Gastrocnemius medialis (tissue), 4 donors: ENCODE data around the gene UNCX. TPM values are rescaled to one million over a fixed set of nuclear protein-coding genes. Genes with fewer than 3 reads are reported as not detected.

Experiments used
- ATAC-seq, 2 donors: fragments of 150-250 bp; one replicate each; pipeline ENCODE4 v1.9.1; 2016
- DNase-seq, 2 donors: peaks; one replicate each; pipeline ENCODE4 v3.0.0-alpha.2; 2019
- H3K27ac ChIP-seq, 4 donors: fragments of 200-600 bp; sonication (generic); 1 replicate in 1 of 4; 2 replicates in 3 of 4; pipeline ENCODE4 v1.5.1; 2016 to 2018; ENCODE audit warnings: mild to moderate bottlenecking in 2 of 4, moderate library complexity in 1 of 4
- H3K27me3 ChIP-seq, 3 donors: fragments of 200-600 bp; sonication (generic) in 2 of 3; 1 replicate in 1 of 3; 2 replicates in 2 of 3; pipeline versions ENCODE4 v1.5.1 to v1.6.0; 2016 to 2019; ENCODE audit warnings: mild to moderate bottlenecking in 1 of 3, moderate library complexity in 1 of 3
- H3K36me3 ChIP-seq, 2 donors: fragments of 200-600 bp; sonication (generic) in 1 of 2; one replicate each; pipeline ENCODE4 v1.5.1; 2017 to 2018
- H3K4me1 ChIP-seq, 2 donors: fragments of 200-600 bp; sonication (generic) in 1 of 2; one replicate each; pipeline ENCODE4 v1.5.1; 2016 to 2017; ENCODE audit warnings: mild to moderate bottlenecking in 2 of 2
- H3K4me3 ChIP-seq, 4 donors: fragments of 200-600 bp; sonication (generic) in 3 of 4; 1 replicate in 1 of 4; 2 replicates in 3 of 4; pipeline ENCODE4 v1.5.1; 2016 to 2019; ENCODE audit warnings: mild to moderate bottlenecking in 2 of 4
- H3K9me3 ChIP-seq, 3 donors: fragments of 200-600 bp; sonication (generic) in 2 of 3; 1 replicate in 1 of 3; 2 replicates in 2 of 3; pipeline ENCODE4 v1.5.1; 2016 to 2019
- POLR2A ChIP-seq, 2 donors: fragments of 450-650 bp; IDR thresholded peaks; one replicate each; pipeline ENCODE4 v1.6.1; 2017; ENCODE audit warnings: antibody characterized with exemption in 2 of 2, mild to moderate bottlenecking in 2 of 2, moderate library complexity in 2 of 2
- in situ Hi-C, 4 donors: fragments of 200-750 bp; cut with MboI; loops; one replicate each; pipeline versions ENCODE4 v1.15.0 to v1.8.0; 2017; ENCODE audit warnings: low sequenced_read_pairs in 4 of 4
- intact Hi-C: fragments of 100-400 bp; cut with DNase I; formaldehyde crosslinking; loops from one replicate; pipeline ENCODE4 v1.15.1; 2023; ENCODE audit warnings: low total_unique reads
- total RNA-seq, 4 donors: library from RNA; depleted of rRNA; stranded (reverse); fragments of >200 nt; gene quantifications; one replicate each; pipeline versions ENCODE4 v1.1.0 to v1.2.3, GENCODE V29; 2016
- TF ChIP-seq, protein P1 (sequence below), 5 experiments: fragments of 450-650 bp in 3 of 5; fragments of 200-600 bp in 2 of 5; sonication (generic) in 2 of 5; IDR thresholded peaks in 4 of 5; conservative IDR thresholded peaks in 1 of 5; 1 replicate in 4 of 5; 2 replicates in 1 of 5; pipeline ENCODE4 v1.5.1; 2016 to 2019; ENCODE audit warnings: antibody characterized with exemption in 5 of 5, mild to moderate bottlenecking in 3 of 5, moderate library complexity in 3 of 5

UNCX gene
- total RNA-seq, 4 donors from 2014 or later: not detected

DNA sequence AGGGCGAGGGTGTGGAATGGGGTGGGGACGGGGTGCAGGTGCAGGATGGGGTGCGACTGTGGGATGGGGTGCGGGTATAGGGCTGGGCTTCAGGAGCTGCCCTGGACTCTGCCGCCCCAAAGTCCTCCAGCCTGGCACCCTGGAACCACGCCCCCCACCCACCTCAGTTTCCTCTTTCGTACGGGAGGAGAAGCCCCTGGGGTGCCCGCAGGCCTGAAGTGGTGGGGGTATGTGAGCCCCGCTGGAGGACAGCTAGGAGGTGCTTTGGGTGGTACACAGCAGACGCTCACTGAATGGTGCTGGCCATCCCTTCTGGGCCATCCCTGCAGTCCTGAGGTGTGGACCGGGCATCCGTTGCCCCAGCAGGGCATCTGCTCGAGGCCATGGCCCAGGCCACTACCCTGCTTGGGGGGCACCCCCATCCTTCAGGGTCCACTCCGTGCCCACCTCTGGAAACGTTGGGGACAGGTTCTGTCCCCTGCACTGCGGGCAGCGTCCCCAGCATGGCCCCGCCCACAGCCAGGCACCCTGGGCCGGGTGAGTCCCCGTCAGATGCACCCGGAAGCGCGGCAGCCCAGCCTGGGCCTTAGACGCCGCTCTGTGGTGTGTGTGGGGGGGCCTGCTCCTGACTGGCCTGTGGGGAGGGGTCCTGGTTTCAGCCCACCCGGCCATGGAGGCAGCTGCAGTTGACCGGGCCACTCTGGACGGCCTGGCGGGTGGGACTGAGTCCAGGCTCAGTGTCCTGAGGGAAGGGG lies 41.6 kb downstream of the UNCX start:
- in situ Hi-C loops: no loop called here
- TF ChIP-seq POLR2A (IDR thresholded peaks at IDR 0.05): no peak
- TF ChIP-seq, protein P1, sequence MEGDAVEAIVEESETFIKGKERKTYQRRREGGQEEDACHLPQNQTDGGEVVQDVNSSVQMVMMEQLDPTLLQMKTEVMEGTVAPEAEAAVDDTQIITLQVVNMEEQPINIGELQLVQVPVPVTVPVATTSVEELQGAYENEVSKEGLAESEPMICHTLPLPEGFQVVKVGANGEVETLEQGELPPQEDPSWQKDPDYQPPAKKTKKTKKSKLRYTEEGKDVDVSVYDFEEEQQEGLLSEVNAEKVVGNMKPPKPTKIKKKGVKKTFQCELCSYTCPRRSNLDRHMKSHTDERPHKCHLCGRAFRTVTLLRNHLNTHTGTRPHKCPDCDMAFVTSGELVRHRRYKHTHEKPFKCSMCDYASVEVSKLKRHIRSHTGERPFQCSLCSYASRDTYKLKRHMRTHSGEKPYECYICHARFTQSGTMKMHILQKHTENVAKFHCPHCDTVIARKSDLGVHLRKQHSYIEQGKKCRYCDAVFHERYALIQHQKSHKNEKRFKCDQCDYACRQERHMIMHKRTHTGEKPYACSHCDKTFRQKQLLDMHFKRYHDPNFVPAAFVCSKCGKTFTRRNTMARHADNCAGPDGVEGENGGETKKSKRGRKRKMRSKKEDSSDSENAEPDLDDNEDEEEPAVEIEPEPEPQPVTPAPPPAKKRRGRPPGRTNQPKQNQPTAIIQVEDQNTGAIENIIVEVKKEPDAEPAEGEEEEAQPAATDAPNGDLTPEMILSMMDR (IDR thresholded peaks at IDR 0.05 in 4 of 5, conservative IDR thresholded peaks at IDR 0.05 in 1 of 5): no peak
- no peak for DNase-seq
- intact Hi-C loops: no loop called here
- H3K4me3 ChIP-seq: no peak overlapping the region
- H3K27me3 ChIP-seq: peaks cover 33 to 56% (median 38%) of the 10 kb centered on the region in 3 donors
- H3K4me1 ChIP-seq: no peaks in the 10 kb centered on the region
- no peaks in the 10 kb centered on the region for H3K9me3 ChIP-seq
- H3K27ac ChIP-seq: no peak overlapping the region
- H3K36me3 ChIP-seq: no peaks in the 10 kb centered on the region
- ATAC-seq: no peak

DNA sequence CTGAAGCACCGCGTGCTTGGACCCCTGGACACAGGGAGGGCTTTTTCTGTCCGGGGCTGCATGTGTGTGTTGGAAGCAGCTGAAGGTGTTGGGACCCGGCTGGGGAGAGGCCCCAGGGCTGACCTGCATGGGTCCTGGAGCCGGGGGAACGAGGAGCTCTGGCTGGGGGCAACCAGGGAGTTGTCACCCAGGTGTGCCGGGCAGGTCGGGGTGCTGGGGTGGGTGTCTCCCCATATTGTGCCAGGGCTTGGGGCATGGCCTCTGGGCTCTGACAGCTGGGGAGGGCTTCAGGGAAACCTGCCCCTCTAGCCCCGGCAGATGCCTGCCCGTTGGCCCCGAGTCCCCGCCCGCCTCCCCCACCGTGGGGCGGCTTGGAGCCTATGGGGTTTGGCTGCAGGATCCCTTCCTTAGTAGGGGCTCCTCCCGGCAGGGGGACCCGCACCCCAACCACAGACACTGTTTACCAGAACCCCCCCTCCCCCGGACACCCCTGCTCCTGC lies 42.3 kb downstream of the UNCX start:
- Histone ChIP-seq H3K4me3 (no peak overlapping the region), H3K27me3 (peaks cover 30 to 50% (median 32%) of the 10 kb centered on the region in 3 donors), H3K9me3 (no peaks in the 10 kb centered on the region), H3K36me3 (no peaks in the 10 kb centered on the region), H3K4me1 (no peaks in the 10 kb centered on the region), H3K27ac (no peak overlapping the region)
- ATAC-seq (no peak), DNase-seq (no peak)
- no peak for TF ChIP-seq POLR2A (IDR thresholded peaks at IDR 0.05)
- TF ChIP-seq, protein P1 (IDR thresholded peaks at IDR 0.05 in 4 of 5, conservative IDR thresholded peaks at IDR 0.05 in 1 of 5): no peak
- in situ Hi-C loops (no loop called here), intact Hi-C loops (no loop called here)

DNA sequence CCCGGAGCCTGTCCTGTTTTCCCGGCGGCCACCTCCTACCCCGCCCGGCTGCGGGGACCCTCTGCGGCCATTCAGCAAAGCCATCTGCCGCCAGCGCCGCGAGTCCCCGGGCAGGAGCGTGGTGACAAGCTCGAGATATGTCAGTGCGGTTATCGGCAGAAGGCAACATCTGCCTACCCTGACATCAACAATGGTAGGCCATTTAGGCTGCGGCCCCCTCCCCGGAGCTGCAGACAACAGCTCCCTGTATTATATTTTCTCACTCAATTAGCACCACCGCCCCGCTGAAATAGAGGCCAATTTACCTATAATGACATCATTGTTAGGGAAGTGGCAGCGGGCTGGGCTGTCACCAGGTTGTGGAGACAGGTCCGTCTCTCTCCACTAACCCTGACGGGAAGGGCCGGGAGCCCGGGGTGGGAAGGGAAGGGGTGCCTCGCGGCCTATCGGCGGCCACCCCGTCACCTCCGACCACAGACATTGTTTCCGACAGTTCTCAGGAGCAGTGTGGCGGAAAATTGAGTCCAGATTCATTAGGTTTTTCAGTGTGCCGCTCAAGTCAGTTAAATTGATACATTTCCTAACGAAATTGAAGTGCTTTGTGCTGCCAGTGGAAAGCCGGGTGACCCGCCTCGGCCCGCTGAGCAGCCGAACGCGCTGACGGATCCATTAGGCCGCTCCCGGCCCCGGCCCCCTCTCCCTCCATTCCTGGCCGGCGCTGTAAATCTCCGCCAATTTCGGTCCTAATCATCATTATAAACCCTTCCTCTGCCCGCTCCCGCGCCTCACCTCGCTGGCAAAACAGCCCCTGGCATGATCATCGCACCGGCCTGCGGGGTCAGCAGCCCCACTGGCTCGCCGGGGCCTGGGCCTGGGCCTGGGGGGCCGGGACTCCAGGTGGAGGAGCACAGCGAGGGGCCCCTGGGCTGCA lies 43.0 kb downstream of the UNCX start:
- peaks cover 26 to 44% (median 26%) of the 10 kb centered on the region in 3 donors for H3K27me3 ChIP-seq
- in situ Hi-C loops (no loop called here), intact Hi-C loops (no loop called here)
- H3K4me1 ChIP-seq: no peaks in the 10 kb centered on the region
- no peak for DNase-seq
- H3K27ac ChIP-seq: no peak overlapping the region
- no peak for ATAC-seq
- TF ChIP-seq, protein P1 (IDR thresholded peaks at IDR 0.05 in 4 of 5, conservative IDR thresholded peaks at IDR 0.05 in 1 of 5): no peak
- no peak for TF ChIP-seq POLR2A (IDR thresholded peaks at IDR 0.05)
- H3K4me3 ChIP-seq: no peak overlapping the region
- no peaks in the 10 kb centered on the region for H3K36me3 ChIP-seq
- H3K9me3 ChIP-seq: no peaks in the 10 kb centered on the region

DNA sequence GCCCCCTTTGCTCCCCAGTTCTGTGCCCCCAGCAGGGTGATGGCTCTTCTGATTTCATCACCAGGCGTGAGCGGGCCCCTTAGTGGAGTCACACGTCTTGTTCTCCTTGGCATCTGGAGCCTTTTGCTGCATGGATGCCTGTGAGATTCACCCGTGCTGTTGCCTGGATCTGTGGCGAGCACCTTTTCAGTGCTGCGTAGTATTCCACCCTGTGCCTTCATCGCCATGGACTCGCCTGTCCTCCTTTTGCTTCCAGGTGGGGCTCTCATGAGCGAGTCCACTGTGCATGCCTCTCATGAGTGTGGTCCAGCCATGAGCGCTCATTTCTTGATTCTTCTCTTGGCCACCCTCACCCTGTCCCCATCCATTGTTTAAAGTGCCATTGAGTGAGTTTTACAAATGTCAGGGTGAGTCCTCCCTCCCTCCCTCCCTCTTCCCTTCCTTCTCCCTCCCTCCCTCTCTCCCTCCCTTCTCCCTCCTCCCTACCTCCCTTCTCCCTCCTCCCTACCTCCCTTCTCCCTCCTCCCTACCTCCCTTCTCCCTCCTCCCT lies 44.0 kb downstream of the UNCX start:
- no peaks in the 10 kb centered on the region for H3K36me3 ChIP-seq
- H3K9me3 ChIP-seq: no peaks in the 10 kb centered on the region
- no peak for DNase-seq
- H3K4me3 ChIP-seq: no peak overlapping the region
- in situ Hi-C loops: no loop called here
- intact Hi-C loops: no loop called here
- ATAC-seq: no peak
- TF ChIP-seq POLR2A (IDR thresholded peaks at IDR 0.05): no peak
- TF ChIP-seq, protein P1 (IDR thresholded peaks at IDR 0.05 in 4 of 5, conservative IDR thresholded peaks at IDR 0.05 in 1 of 5): no peak
- peaks cover 23 to 34% (median 26%) of the 10 kb centered on the region in 3 donors for H3K27me3 ChIP-seq
- H3K27ac ChIP-seq: no peak overlapping the region
- H3K4me1 ChIP-seq: no peaks in the 10 kb centered on the region
